ENCODE measurements around the gene PLAC1. TPM values are rescaled to one million over a fixed set of nuclear protein-coding genes. Genes with fewer than 3 reads are reported as not detected.

The PLAC1 gene
- total and polyA plus RNA-seq, 9 donors = 0.12 to 0.62 (median 0.40) TPM; not detected in 4

GRCh38 chrX:134646691-134647090, 11.6 kb downstream of the PLAC1 start:
- H3K9me3 ChIP-seq = no peaks in the 10 kb centered on the region
- H3K4me3 ChIP-seq = no peak overlapping the region
- 53 to 65% (median 59%) methylated on average over 4 of the region's 4 CpGs for WGBS, 3 donors
- H3K36me3 ChIP-seq = no peaks in the 10 kb centered on the region
- no peak for DNase-seq
- TF ChIP-seq CTCF (IDR thresholded peaks at IDR 0.05) (no peak), EP300 (IDR thresholded peaks at IDR 0.05) (no peak), POLR2A (IDR thresholded peaks at IDR 0.05) (no peak)
- H3K4me1 ChIP-seq (ENCODE audit: insufficient read depth) = peaks cover 3% of the 10 kb centered on the region
- no peaks in the 10 kb centered on the region for H3K27me3 ChIP-seq
- intact Hi-C loops (cut with DNase I) = no loop called here
- H3K27ac ChIP-seq = no peak overlapping the region

DNA sequence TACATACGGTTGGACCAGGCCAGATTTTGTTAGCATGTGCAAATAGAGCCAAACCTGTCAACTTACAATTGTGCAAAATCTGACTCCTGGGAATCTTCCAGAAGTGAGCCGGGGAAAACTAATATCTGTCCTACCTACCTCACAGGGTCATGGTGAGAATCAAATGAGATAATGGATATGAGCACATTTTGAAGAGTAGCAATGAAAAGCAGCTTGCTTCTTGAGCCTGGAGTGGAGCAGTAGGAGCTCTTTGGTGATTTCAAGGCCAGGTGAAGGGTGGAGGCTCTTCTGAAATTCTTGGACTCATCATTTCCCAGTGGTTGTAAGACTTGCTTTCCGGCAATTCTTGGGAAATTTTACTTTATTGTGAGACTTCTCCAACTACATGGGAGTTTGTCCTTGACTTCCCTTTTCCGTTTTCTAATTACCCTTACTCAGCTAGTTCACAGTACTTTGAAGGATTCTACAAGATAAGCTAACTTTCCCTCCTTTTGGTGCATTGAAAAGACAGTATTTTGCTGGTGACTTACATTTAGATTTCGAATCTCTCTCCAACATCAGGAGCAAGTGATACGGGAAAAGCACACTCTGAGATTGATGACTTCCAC, 12.2 kb downstream of the PLAC1 start:
- Histone ChIP-seq H3K27me3 (no peaks in the 10 kb centered on the region), H3K4me1 (ENCODE audit: insufficient read depth) (peaks cover 2% of the 10 kb centered on the region), H3K27ac (no peak overlapping the region), H3K36me3 (no peaks in the 10 kb centered on the region), H3K9me3 (no peaks in the 10 kb centered on the region), H3K4me3 (no peak overlapping the region)
- 43 to 55% (median 53%) methylated on average over 6 of the region's 6 CpGs for WGBS, 3 donors
- intact Hi-C loops (cut with DNase I) = no loop called here
- no peak for DNase-seq
- TF ChIP-seq EP300 (IDR thresholded peaks at IDR 0.05) (no peak), CTCF (IDR thresholded peaks at IDR 0.05) (no peak), POLR2A (IDR thresholded peaks at IDR 0.05) (no peak)

- Histone ChIP-seq H3K36me3 (no peaks in the 10 kb centered on the region), H3K9me3 (no peaks in the 10 kb centered on the region), H3K27ac (no peak overlapping the region), H3K4me3 (no peak overlapping the region), H3K27me3 (no peaks in the 10 kb centered on the region), H3K4me1 (ENCODE audit: insufficient read depth) (no peaks in the 10 kb centered on the region)
- DNase-seq = no peak
- 33 to 43% (median 37%) methylated on average over 1 of the region's 1 CpG for WGBS, 3 donors
- TF ChIP-seq POLR2A (IDR thresholded peaks at IDR 0.05) = no peak
- TF ChIP-seq EP300 (IDR thresholded peaks at IDR 0.05) = no peak
- TF ChIP-seq CTCF (IDR thresholded peaks at IDR 0.05) = no peak
- intact Hi-C loops (cut with DNase I) = no loop called here
Observed at GRCh38 chrX:134642386-134642785, 15.9 kb downstream of the PLAC1 start.

GRCh38 chrX:134641346-134641745, 16.9 kb downstream of the PLAC1 start:
- H3K9me3 ChIP-seq = no peaks in the 10 kb centered on the region
- no peaks in the 10 kb centered on the region for H3K36me3 ChIP-seq
- TF ChIP-seq EP300 (IDR thresholded peaks at IDR 0.05) (no peak), POLR2A (IDR thresholded peaks at IDR 0.05) (no peak), CTCF (IDR thresholded peaks at IDR 0.05) (no peak)
- no peaks in the 10 kb centered on the region for H3K4me1 ChIP-seq (ENCODE audit: insufficient read depth)
- intact Hi-C loops (cut with DNase I) = no loop called here
- WGBS, 3 donors = 46 to 58% (median 56%) methylated on average over 2 of the region's 2 CpGs
- no peak overlapping the region for H3K27ac ChIP-seq
- no peaks in the 10 kb centered on the region for H3K27me3 ChIP-seq
- DNase-seq = no peak
- H3K4me3 ChIP-seq = no peak overlapping the region

All from ovary (tissue), 9 donors.